ENCODE data around the gene CGRRF1. TPM values are rescaled to one million over a fixed set of nuclear protein-coding genes. Genes with fewer than 3 reads are reported as not detected.

The CGRRF1 gene
- total and polyA plus RNA-seq, 7 donors: 11.6 to 52.8 (median 21.5) TPM

GRCh38 chr14:54481695-54482094 is 28.0 kb upstream of the CGRRF1 start:
- TF ChIP-seq CTCF (IDR thresholded peaks at IDR 0.05) (no peak), POLR2AphosphoS5 (IDR thresholded peaks at IDR 0.05) (no peak), EP300 (IDR thresholded peaks at IDR 0.05) (no peak), POLR2A (IDR thresholded peaks at IDR 0.05) (no peak)
- 92 to 94% methylated on average over 2 of the region's 2 CpGs for WGBS, 2 donors
- no peak overlapping the region for H3K27ac ChIP-seq
- intact Hi-C loops (cut with DNase I): no loop called here
- H3K36me3 ChIP-seq: peaks cover 0 to 58% (median 2%) of the 10 kb centered on the region in 4 donors
- H3K9me3 ChIP-seq: no peaks in the 10 kb centered on the region
- no peak for DNase-seq
- H3K4me1 ChIP-seq: peaks cover 0 to 20% (median 13%) of the 10 kb centered on the region in 4 donors
- no peaks in the 10 kb centered on the region for H3K27me3 ChIP-seq
- no peak overlapping the region for H3K4me3 ChIP-seq

DNA sequence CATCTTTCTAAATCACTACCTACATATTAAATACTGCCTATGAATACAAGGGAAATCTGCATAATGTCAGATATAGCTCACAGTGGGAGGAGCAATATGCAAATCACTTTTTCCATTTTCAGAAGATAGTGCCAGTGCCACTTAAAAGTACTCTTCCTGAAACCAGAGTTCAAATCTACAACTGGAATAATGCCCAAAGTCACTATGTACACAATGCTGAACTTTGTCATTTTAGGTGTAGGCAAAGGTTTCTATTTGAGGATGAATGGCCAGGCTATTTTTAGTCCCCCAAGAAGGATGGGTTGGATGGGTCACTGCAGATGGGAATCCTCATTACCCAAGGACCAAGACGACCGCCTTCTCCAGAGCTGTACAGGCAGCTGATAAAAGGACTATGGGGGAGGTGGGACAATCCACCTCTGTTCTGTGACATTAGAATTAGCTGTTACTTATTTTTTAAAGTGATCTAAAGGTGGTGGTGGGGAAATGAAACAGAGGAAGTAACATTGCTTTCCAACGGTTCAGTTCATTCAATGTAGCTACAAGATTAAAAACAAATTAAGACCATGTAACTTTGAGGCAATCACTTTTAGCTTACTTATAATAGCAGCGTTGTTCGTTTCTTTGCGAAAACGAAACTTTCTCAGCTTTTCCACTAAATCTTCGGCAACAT is 26.5 kb upstream of the CGRRF1 start:
- WGBS, 2 donors: 62 to 72% methylated on average over 8 of the region's 8 CpGs
- TF ChIP-seq POLR2AphosphoS5 (IDR thresholded peaks at IDR 0.05) (no peak), EP300 (IDR thresholded peaks at IDR 0.05) (no peak), POLR2A (IDR thresholded peaks at IDR 0.05) (no peak), CTCF (IDR thresholded peaks at IDR 0.05) (no peak)
- peaks cover 0 to 36% (median 27%) of the 10 kb centered on the region in 4 donors for H3K4me1 ChIP-seq

GRCh38 chr14:54483846-54484245 is 25.9 kb upstream of the CGRRF1 start:
- no peak overlapping the region for H3K27ac ChIP-seq
- H3K4me1 ChIP-seq: peaks cover 0 to 36% (median 27%) of the 10 kb centered on the region in 4 donors
- H3K36me3 ChIP-seq: peaks cover 0 to 36% (median 2%) of the 10 kb centered on the region in 4 donors
- H3K9me3 ChIP-seq: no peaks in the 10 kb centered on the region
- H3K4me3 ChIP-seq: no peak overlapping the region
- no peaks in the 10 kb centered on the region for H3K27me3 ChIP-seq
- TF ChIP-seq EP300 (IDR thresholded peaks at IDR 0.05) (no peak), POLR2A (IDR thresholded peaks at IDR 0.05) (no peak), POLR2AphosphoS5 (IDR thresholded peaks at IDR 0.05) (no peak), CTCF (IDR thresholded peaks at IDR 0.05) (no peak)
- intact Hi-C loops (cut with DNase I): no loop called here
- DNase-seq: no peak

More for the DNA sequence above, 26.5 kb upstream of the CGRRF1 start:
- no peaks in the 10 kb centered on the region for H3K9me3 ChIP-seq
- no peaks in the 10 kb centered on the region for H3K27me3 ChIP-seq
- peaks cover 0 to 43% (median 2%) of the 10 kb centered on the region in 4 donors for H3K36me3 ChIP-seq
- intact Hi-C loops (cut with DNase I): no loop called here
- H3K27ac ChIP-seq: no peak overlapping the region
- no peak for DNase-seq
- H3K4me3 ChIP-seq: no peak overlapping the region

GRCh38 chr14:54486685-54487084 is 23.0 kb upstream of the CGRRF1 start:
- Histone ChIP-seq H3K9me3 (no peaks in the 10 kb centered on the region), H3K4me1 (peaks cover 0 to 44% (median 35%) of the 10 kb centered on the region in 4 donors), H3K27me3 (no peaks in the 10 kb centered on the region), H3K27ac (no peak overlapping the region), H3K4me3 (no peak overlapping the region), H3K36me3 (peaks cover 0 to 17% (median 0%) of the 10 kb centered on the region in 4 donors)
- 83 to 96% methylated on average over 1 of the region's 1 CpG for WGBS, 2 donors
- no peak for TF ChIP-seq EP300 (IDR thresholded peaks at IDR 0.05)
- no peak for TF ChIP-seq CTCF (IDR thresholded peaks at IDR 0.05)
- no peak for TF ChIP-seq POLR2AphosphoS5 (IDR thresholded peaks at IDR 0.05)
- no peak for TF ChIP-seq POLR2A (IDR thresholded peaks at IDR 0.05)
- intact Hi-C loops (cut with DNase I): no loop called here
- DNase-seq: no peak
